ENCODE measurements around the gene HRAS.
A peak's percentile ranks its signal among the peaks of the same experiment; 100 is the strongest.

HRAS gene

GRCh38 chr11:506995-507726, 28.2 kb downstream of the HRAS start, which contains the start of gene RNH1:
Gene RNH1, minus strand, starts transcription at chr11:507242. Its CDS starts 5,080 bp downstream, at chr11:502162.
- peak; percentile 94 to 98 for DNase-seq

- peak; percentile 94 to 99 for DNase-seq
Observed at GRCh38 chr11:506238-506994, 29.0 kb downstream of the HRAS start.

- no peak for DNase-seq
Observed at GRCh38 chr11:504994-505344, 30.4 kb downstream of the HRAS start.

GRCh38 chr11:504053-504993, 31.1 kb downstream of the HRAS start:
- no peak for DNase-seq

- DNase-seq: no peak
Observed at GRCh38 chr11:503179-503981, 32.0 kb downstream of the HRAS start.

GRCh38 chr11:502288-503178, 32.8 kb downstream of the HRAS start:
- no peak for DNase-seq

- no peak for DNase-seq
Observed at GRCh38 chr11:501683-502287, 33.6 kb downstream of the HRAS start.

GRCh38 chr11:501001-501682, 34.2 kb downstream of the HRAS start:
- DNase-seq: no peak

- DNase-seq: no peak
Observed at GRCh38 chr11:499201-500076, 35.9 kb downstream of the HRAS start.

GRCh38 chr11:498297-499181, 36.8 kb downstream of the HRAS start:
- no peak for DNase-seq

GRCh38 chr11:497565-498296, 37.6 kb downstream of the HRAS start:
- DNase-seq: no peak

GRCh38 chr11:496834-497564, 38.4 kb downstream of the HRAS start:
- peak in 1 of 2 experiments; percentile 34 for DNase-seq

- DNase-seq: no peak
Observed at GRCh38 chr11:495537-495931, 39.8 kb downstream of the HRAS start.

- DNase-seq: no peak
Observed at GRCh38 chr11:494761-495536, 40.4 kb downstream of the HRAS start.

GRCh38 chr11:492427-493226, 42.7 kb downstream of the HRAS start:
- DNase-seq: peak in 1 of 2 experiments; percentile 20
